ENCODE data around the gene MRAP2.

The MRAP2 gene

GRCh38 chr6:84089552-84089951 is 56.0 kb downstream of the MRAP2 start:
- TF ChIP-seq REST (IDR thresholded peaks at IDR 0.05; ENCODE audit: insufficient read depth in 1 of 2, low read depth in 2 of 2, low read length in 2 of 2) (no peak), TAF1 (IDR thresholded peaks at IDR 0.05; ENCODE audit: borderline replicate concordance, insufficient read depth, low read length) (no peak), SIN3A (IDR thresholded peaks at IDR 0.05; ENCODE audit: borderline replicate concordance, insufficient read depth, low read length) (no peak), POLR2AphosphoS5 (IDR thresholded peaks at IDR 0.05; ENCODE audit: low read depth, low read length) (no peak), FOXP2 (optimal IDR thresholded peaks at IDR 0.05; ENCODE audit: borderline replicate concordance, extremely low read depth, extremely low read length, insufficient read depth) (no peak)

GRCh38 chr6:84093441-84094435 is 60.2 kb downstream of the MRAP2 start:
- TF ChIP-seq SIN3A (IDR thresholded peaks at IDR 0.05; ENCODE audit: borderline replicate concordance, insufficient read depth, low read length) (no peak), POLR2AphosphoS5 (IDR thresholded peaks at IDR 0.05; ENCODE audit: low read depth, low read length) (no peak), REST (IDR thresholded peaks at IDR 0.05; ENCODE audit: insufficient read depth in 1 of 2, low read depth in 2 of 2, low read length in 2 of 2) (no peak), FOXP2 (optimal IDR thresholded peaks at IDR 0.05; ENCODE audit: borderline replicate concordance, extremely low read depth, extremely low read length, insufficient read depth) (no peak)

GRCh38 chr6:84095156-84095555 is 61.6 kb downstream of the MRAP2 start:
- TF ChIP-seq POLR2AphosphoS5 (IDR thresholded peaks at IDR 0.05; ENCODE audit: low read depth, low read length): no peak
- no peak for TF ChIP-seq FOXP2 (optimal IDR thresholded peaks at IDR 0.05; ENCODE audit: borderline replicate concordance, extremely low read depth, extremely low read length, insufficient read depth)
- TF ChIP-seq REST (IDR thresholded peaks at IDR 0.05; ENCODE audit: insufficient read depth in 1 of 2, low read depth in 2 of 2, low read length in 2 of 2): no peak
- no peak for TF ChIP-seq TAF1 (IDR thresholded peaks at IDR 0.05; ENCODE audit: borderline replicate concordance, insufficient read depth, low read length)
- TF ChIP-seq SIN3A (IDR thresholded peaks at IDR 0.05; ENCODE audit: borderline replicate concordance, insufficient read depth, low read length): no peak

GRCh38 chr6:84103029-84103428 is 69.5 kb downstream of the MRAP2 start:
- no peak for TF ChIP-seq TAF1 (IDR thresholded peaks at IDR 0.05; ENCODE audit: borderline replicate concordance, insufficient read depth, low read length)
- TF ChIP-seq POLR2AphosphoS5 (IDR thresholded peaks at IDR 0.05; ENCODE audit: low read depth, low read length): no peak
- no peak for TF ChIP-seq FOXP2 (optimal IDR thresholded peaks at IDR 0.05; ENCODE audit: borderline replicate concordance, extremely low read depth, extremely low read length, insufficient read depth)
- no peak for TF ChIP-seq SIN3A (IDR thresholded peaks at IDR 0.05; ENCODE audit: borderline replicate concordance, insufficient read depth, low read length)

- no peak for TF ChIP-seq REST (IDR thresholded peaks at IDR 0.05; ENCODE audit: insufficient read depth in 1 of 2, low read depth in 2 of 2, low read length in 2 of 2)
- TF ChIP-seq POLR2AphosphoS5 (IDR thresholded peaks at IDR 0.05; ENCODE audit: low read depth, low read length): no peak
- no peak for TF ChIP-seq FOXP2 (optimal IDR thresholded peaks at IDR 0.05; ENCODE audit: borderline replicate concordance, extremely low read depth, extremely low read length, insufficient read depth)
- no peak for TF ChIP-seq TAF1 (IDR thresholded peaks at IDR 0.05; ENCODE audit: borderline replicate concordance, insufficient read depth, low read length)
Measured at GRCh38 chr6:84107495-84107894, 73.9 kb downstream of the MRAP2 start.

All from PFSK-1 (cell line).